ENCODE data around the gene AHI1.

Gene AHI1

GRCh38 chr6:135451617-135452190 is 45.8 kb downstream of the AHI1 start:
- no peak for DNase-seq

- DNase-seq = no peak
These were observed 48.3 kb downstream of the AHI1 start for GRCh38 chr6:135449246-135449645.

- no peak for DNase-seq
These were observed 57.3 kb downstream of the AHI1 start for GRCh38 chr6:135440087-135440792.

GRCh38 chr6:135439549-135439948 is 58.0 kb downstream of the AHI1 start:
- no peak for DNase-seq

- DNase-seq = no peak
These were observed 58.5 kb downstream of the AHI1 start for GRCh38 chr6:135438907-135439535.

- DNase-seq = no peak
These were observed 62.5 kb downstream of the AHI1 start for GRCh38 chr6:135434991-135435390.

DNA sequence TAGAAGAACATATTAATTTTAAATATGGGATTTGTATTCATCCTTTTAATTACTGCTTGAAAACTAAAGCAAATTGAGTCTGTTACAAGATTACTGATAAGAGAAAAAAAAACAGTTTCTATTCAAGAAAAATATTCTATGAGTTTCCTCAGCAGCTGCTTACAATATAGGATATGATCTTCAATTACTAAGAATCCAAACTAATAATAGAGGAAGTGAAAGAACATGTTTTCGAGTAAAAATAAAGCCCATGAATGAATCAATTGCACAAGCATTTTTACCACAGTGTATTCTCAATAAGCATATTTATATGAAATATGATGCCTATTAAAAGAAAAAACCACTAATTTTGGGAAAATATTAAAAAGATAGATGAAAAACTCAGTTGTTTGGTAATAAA is 63.4 kb downstream of the AHI1 start:
- no peak for DNase-seq

- DNase-seq = no peak
These were observed 69.5 kb downstream of the AHI1 start for GRCh38 chr6:135428078-135428477.

DNA sequence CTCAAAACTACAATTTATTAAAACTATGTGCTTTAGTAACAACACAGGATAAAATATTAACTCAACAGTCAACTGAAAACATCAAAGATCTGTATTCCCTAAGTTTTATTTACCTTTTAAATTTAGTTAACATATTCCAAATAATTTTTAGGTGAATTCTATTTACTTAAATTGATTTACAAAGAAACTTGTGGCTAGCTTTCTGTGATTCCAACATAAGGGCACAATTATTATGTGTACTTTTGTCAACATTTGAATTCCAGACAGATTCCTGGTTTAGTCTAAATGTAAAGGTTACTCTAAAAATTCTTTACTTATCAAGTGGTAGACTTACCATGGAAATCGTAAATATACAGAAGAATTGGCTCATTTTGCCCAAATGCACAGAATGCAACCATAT is 70.7 kb downstream of the AHI1 start:
- no peak for DNase-seq

DNA sequence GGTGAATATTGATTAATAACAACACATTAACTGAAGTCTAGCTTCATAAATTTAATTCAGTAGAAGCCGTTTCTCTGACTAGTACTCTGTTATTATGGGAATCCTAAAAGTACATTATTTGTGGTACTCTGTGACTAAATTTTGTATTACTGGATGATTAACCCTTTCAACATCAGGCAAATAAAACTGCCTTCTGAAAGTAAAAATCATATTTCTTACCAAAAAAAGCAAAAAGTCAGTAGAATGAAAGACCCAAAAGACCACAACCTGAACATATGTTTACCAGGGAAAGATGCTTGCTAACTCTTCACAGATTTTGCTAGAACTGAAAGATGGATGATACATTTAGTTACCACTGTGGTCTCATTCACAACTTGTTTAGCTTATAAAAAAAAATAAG is 73.2 kb downstream of the AHI1 start:
- DNase-seq = no peak

GRCh38 chr6:135423649-135424128 is 73.9 kb downstream of the AHI1 start:
- no peak for DNase-seq

DNA sequence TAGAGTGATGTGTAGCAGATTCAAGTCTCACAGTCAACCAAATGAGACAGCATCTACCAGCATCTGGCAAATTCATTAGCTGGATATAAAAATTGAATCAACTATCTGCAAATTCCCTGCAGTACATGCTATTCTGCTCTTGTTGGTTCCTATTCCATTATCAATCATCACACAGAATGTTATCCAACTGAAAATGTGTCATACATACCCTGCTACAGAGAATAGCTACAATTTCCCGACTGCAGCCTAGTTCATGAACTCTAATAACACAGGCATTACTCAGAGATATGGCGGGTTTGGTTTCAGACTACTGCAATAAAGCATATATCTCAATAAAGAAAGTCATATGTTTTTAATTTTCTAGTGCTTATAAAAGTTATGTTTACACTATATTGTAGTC is 78.4 kb downstream of the AHI1 start:
- DNase-seq = no peak

DNA sequence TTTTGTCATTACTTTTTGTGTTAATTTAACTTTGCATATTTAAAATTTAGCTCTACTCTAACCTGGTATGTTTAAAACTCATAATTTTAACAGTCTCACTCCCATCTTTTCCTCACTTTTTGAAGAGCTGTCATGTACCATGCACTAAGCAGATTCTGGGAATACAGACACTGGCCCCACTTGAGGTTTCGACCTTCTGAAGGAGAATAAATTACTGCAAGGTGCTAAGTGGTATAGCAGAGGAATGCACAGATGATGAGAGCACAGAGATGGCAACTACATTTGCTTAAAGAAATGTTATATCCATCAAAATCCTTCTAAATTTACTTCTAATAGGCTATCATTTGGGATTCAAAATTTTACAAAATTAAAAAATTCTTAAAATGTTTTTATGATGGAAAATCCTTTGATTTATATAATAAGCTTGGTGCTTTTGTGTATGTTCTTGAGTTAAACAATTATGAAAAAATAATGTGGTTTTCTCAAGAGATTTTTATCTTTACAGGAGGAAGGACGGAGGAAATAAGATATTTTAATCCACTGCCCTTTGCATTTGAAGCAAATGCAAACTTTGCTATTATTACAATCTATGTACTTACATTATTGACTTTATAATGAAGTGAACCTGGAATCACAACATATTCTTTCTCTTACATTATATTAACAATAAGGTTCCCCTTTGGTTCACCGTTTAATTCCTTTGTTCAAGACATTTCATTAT is 79.3 kb downstream of the AHI1 start:
- no peak for DNase-seq

DNA sequence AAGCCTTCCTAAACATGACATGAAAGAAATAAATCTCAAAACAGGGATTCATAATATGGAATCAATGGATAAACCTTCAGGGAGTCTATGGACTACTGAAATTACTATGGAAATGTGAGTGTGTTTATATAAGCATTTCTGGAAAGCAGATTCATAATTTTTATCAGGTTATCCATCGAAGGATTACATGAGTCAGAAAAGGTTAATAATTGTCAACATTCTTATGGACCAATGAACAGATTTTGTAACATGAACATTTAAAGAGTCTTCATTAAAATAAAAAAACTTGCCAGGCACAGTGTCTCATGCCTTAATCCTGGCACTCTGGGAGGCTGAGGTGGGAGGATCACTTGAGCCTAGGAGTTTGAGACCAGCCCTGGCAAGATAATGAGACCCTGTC is 84.8 kb downstream of the AHI1 start:
- no peak for DNase-seq

DNA sequence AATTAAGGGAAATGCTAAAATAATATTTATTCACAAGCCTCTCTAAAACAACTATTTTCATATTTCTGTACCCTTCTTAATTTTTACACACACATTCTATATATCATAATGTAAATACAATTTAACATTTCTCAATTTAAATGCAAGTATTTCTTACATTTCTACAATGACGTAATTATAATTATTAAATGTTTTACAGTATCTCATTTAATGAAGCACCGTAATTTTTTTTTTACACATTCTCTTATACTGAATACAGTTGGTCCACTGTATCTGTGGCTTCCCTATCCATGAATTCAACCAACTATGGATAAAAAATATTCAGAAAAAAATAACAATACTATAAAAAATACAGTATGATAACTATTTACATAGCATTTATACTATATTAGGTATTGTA is 85.7 kb downstream of the AHI1 start:
- DNase-seq = no peak

DNA sequence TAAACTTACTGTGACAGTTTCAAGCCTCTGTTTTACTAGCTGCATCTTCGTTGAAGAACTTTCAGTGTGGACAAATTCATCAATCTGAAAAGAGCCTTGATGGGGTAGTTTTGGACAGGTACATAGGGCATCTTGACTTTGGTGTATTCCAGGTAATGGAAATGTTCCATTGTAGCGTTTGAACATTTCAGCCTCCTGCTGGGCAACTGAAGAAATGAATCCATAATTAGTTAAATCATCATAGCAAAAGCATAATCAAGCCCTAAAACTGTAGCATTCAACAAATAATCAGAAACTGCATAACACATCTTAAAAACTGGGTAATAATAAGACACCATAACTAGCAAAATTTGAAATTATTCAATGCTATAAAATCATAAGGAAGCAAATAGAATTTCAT is 86.2 kb downstream of the AHI1 start:
- no peak for DNase-seq

- no peak for DNase-seq
These were observed 86.7 kb downstream of the AHI1 start for GRCh38 chr6:135410856-135411255.

DNA sequence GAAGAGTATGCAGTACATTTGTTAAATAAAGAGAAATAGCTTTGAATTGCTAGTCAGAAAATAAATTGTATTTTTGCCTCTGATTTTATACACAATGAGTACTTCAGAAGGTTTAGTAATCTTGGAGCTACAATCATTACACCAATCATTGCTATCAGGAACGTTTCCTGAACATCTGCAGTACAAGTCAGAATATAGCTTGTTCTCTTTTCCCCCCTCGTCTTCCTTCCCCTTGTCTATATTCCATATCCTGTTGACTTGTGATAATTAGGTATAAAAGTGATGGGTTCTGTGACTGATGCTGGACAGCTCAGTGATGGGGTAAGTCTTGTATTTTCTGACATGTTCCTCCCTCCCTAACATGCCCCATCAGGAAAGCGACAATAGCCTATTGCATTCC is 94.0 kb downstream of the AHI1 start:
- DNase-seq = no peak

DNA sequence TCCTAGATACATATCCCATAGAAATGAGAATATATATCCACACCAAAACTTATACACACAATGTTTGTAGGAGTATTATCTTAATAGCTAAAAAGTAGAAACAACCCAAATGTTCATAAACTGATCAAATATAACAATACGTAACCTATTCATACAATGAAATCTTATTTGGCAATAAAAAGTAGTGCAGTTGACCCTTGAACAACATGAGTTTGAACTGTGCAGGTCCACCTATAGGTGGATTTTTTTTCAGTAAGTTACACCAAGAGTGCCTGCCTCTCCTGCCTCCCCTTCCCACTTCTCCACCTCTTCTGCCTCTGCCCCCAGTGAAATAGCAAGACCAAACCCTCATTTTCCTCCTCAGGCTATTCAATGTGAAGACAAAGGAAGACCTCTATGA is 95.2 kb downstream of the AHI1 start:
- no peak for DNase-seq

DNA sequence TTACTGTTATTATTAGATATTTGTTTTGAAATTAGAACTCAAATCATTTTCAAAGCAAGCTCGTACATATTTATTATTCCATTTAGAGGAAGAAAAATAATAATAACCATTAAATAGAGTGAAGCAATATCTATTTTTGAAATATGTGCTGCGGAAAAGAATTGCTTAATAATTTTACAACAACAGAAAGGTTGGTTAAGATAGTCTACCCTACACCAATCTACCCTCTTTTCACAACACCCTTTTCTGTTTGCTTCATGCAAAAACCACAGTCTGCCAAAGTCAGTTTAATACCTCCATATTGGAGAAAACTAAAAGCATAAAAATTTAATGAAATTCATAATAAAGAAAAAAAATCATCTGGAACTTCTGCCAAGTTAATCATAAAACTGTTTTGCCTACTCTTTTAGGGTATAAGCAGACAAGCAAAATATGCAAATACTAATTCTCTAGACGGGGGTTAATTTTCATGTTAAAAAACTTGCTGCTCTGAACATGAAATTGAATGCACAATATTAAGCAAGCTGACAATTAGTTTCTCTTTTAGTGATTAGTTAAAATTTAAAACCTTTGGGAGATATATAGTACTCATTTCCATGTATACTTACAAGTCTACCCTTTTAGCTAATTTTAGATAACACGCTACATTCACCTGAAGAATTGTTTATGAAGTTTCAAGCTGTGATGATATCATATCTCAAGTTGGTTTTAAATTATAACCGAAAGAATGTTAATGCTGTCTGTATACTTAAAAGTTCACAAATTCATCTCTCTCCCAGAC is 100.2 kb downstream of the AHI1 start:
- DNase-seq = no peak

GRCh38 chr6:135395136-135395535 is 102.4 kb downstream of the AHI1 start:
- no peak for DNase-seq

DNA sequence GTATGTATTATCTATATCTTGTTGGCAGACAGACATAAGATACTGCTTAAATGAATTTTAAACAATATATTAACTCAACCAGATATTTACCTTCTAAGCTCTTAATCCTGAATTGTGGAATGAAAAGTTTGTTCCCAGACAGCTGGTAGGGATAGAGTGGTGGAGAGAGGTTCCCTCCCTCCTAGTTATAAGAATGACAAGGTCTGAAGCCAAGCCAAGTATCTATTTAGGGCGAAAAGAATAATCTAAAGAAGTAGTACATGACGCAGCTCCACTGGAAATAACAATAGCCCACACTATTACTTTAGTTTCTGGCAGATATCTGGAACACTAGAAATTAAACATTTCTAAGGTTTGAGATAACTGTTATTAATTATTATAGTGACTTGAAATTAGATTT is 104.3 kb downstream of the AHI1 start:
- DNase-seq = no peak

DNA sequence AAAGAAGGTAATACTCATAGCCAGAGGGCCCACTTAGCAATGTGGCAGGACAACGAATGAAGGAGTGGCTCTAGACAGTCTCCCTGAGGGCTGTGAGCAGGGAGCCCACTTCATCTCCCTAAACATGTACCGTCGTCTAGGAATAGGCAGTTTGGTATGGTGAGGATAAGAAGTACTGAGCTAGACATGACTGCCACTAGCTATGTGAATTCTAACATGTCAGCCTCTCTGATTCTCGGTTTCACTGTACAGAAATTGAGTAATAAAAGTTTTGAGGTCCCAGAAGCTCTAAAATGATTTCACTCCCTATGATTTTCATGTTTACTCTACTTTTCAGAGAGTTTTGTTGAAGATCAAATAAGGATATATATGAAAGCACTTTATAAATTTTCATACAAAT is 107.1 kb downstream of the AHI1 start:
- no peak for DNase-seq

All from effector CD4-positive, alpha-beta T cell (primary cell).